OCI-LY3 (cell line): ENCODE results near the gene GPR52.
A peak's percentile ranks its signal among the peaks of the same experiment; 100 is the strongest.

Source experiments
- H2AFZ ChIP-seq: fragments of 200-600, 300-600 bp; shearing (Covaris generic); 2 replicates; pipeline ENCODE4 v1.6.0; 2014; ENCODE audit warnings: antibody characterized with exemption, low read depth, low read length
- H3K27ac ChIP-seq: fragments of 200-600, 300-600 bp; sonication (generic); 2 replicates; pipeline ENCODE4 v1.5.1; 2014; ENCODE audit warnings: mild to moderate bottlenecking, low read length, moderate library complexity, mixed read lengths
- H3K27me3 ChIP-seq: fragments of 200-600, 300-600 bp; sonication (generic); 2 replicates; pipeline ENCODE4 v1.6.1; 2014; ENCODE audit warnings: low read depth, low read length, mixed read lengths
- H3K36me3 ChIP-seq: fragments of 200-600, 300-600 bp; sonication (generic); replicated peaks from 2 replicates; pipeline ENCODE3; 2014; ENCODE audit warnings: low read depth, low read length, mixed read lengths
- H3K4me1 ChIP-seq: fragments of 300-600, 200-600 bp; sonication (generic); 2 replicates; pipeline ENCODE4 v1.6.1; 2014; ENCODE audit warnings: low read length, mixed read lengths
- H3K4me2 ChIP-seq: fragments of 200-600, 300-600 bp; sonication (generic); 2 replicates; pipeline ENCODE4 v1.6.1; 2014; ENCODE audit warnings: low read length, mixed read lengths
- H3K4me3 ChIP-seq: fragments of 300-600, 200-600 bp; sonication (generic); 2 replicates; pipeline ENCODE4 v1.5.1; 2014; ENCODE audit warnings: antibody characterized with exemption, mild to moderate bottlenecking, low read length, moderate library complexity
- H3K79me2 ChIP-seq: fragments of 300-600, 200-600 bp; shearing (Covaris generic); 2 replicates; pipeline ENCODE4 v1.6.1; 2014; ENCODE audit warnings: mild to moderate bottlenecking, low read length, mixed read lengths
- H3K9ac ChIP-seq: fragments of 300-600, 200-600 bp; shearing (Covaris generic); 2 replicates; pipeline ENCODE4 v1.6.0; 2014; ENCODE audit warnings: mild to moderate bottlenecking, low read length, moderate library complexity
- H3K9me3 ChIP-seq: fragments of 200-600, 300-600 bp; shearing (Covaris generic); 2 replicates; pipeline ENCODE4 v1.6.1; 2014; ENCODE audit warnings: low read length, mixed read lengths; ENCODE audit not compliant: insufficient read depth
- H4K20me1 ChIP-seq: fragments of 200-600, 300-600 bp; sonication (generic); 2 replicates; pipeline ENCODE4 v1.6.1; 2016; ENCODE audit warnings: low read length, mixed read lengths; ENCODE audit not compliant: insufficient read depth
- EZH2phosphoT487 ChIP-seq: fragments of 200-600 bp; shearing (Covaris generic); IDR thresholded peaks from 2 replicates; pipeline ENCODE4 v1.6.1; 2018; ENCODE audit warnings: antibody characterized with exemption, mixed run types, low read depth
- TF ChIP-seq, protein P1 (sequence below): fragments of 200-600, 300-600 bp; sonication (generic); IDR thresholded peaks from 2 replicates; pipeline ENCODE4 v1.5.1; 2014; ENCODE audit warnings: antibody characterized with exemption, low read length, low read depth

Gene GPR52

GRCh38 chr1:174447866-174448530, at the start of gene GPR52:
TSS of gene GPR52 (plus strand) at chr1:174447964. CDS start at chr1:174448112, 148 bp downstream.
- Histone ChIP-seq H3K4me3 (no peak within 1 kb of the TSS), H3K27me3 (no peaks in the 10 kb centered on the region), H3K9me3 (no peaks in the 10 kb centered on the region), H3K4me1 (no peaks in the 10 kb centered on the region), H3K36me3 (no peaks in the 10 kb centered on the region), H4K20me1 (no peaks in the 10 kb centered on the region), H2AFZ (no peak within 1 kb of the TSS), H3K79me2 (no peaks in the 10 kb centered on the region), H3K27ac (no peak within 1 kb of the TSS), H3K4me2 (no peak within 1 kb of the TSS), H3K9ac (no peak within 1 kb of the TSS)
- no peak for TF ChIP-seq EZH2phosphoT487
- TF ChIP-seq, protein P1, sequence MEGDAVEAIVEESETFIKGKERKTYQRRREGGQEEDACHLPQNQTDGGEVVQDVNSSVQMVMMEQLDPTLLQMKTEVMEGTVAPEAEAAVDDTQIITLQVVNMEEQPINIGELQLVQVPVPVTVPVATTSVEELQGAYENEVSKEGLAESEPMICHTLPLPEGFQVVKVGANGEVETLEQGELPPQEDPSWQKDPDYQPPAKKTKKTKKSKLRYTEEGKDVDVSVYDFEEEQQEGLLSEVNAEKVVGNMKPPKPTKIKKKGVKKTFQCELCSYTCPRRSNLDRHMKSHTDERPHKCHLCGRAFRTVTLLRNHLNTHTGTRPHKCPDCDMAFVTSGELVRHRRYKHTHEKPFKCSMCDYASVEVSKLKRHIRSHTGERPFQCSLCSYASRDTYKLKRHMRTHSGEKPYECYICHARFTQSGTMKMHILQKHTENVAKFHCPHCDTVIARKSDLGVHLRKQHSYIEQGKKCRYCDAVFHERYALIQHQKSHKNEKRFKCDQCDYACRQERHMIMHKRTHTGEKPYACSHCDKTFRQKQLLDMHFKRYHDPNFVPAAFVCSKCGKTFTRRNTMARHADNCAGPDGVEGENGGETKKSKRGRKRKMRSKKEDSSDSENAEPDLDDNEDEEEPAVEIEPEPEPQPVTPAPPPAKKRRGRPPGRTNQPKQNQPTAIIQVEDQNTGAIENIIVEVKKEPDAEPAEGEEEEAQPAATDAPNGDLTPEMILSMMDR: no peak

- H3K36me3 ChIP-seq: peaks cover 24% of the 10 kb centered on the region
- no peak overlapping the region for H3K4me3 ChIP-seq
- no peak overlapping the region for H2AFZ ChIP-seq
- no peak overlapping the region for H3K27ac ChIP-seq
- TF ChIP-seq EZH2phosphoT487: no peak
- TF ChIP-seq, protein P1: no peak
- peaks cover 20% of the 10 kb centered on the region for H3K4me1 ChIP-seq
- no peak overlapping the region for H3K4me2 ChIP-seq
- H3K27me3 ChIP-seq: no peaks in the 10 kb centered on the region
- no peaks in the 10 kb centered on the region for H3K79me2 ChIP-seq
- H3K9me3 ChIP-seq: no peaks in the 10 kb centered on the region
- 0 out of 2 replicates have a peak, but pooled peaks cover 6% of the 10 kb centered on the region for H4K20me1 ChIP-seq
- no peak overlapping the region for H3K9ac ChIP-seq
Observed at GRCh38 chr1:174398246-174398645, 49.5 kb upstream of the GPR52 start.

- Histone ChIP-seq H3K9ac (no peak overlapping the region), H3K27me3 (no peaks in the 10 kb centered on the region), H2AFZ (no peak overlapping the region), H3K4me2 (no peak overlapping the region), H3K4me3 (no peak overlapping the region), H3K27ac (no peak overlapping the region), H4K20me1 (0 out of 2 replicates have a peak, but pooled peaks cover 6% of the 10 kb centered on the region), H3K36me3 (peaks cover 20% of the 10 kb centered on the region), H3K4me1 (peaks cover 20% of the 10 kb centered on the region), H3K79me2 (no peaks in the 10 kb centered on the region), H3K9me3 (no peaks in the 10 kb centered on the region)
- TF ChIP-seq, protein P1: no peak
- no peak for TF ChIP-seq EZH2phosphoT487
Observed at GRCh38 chr1:174399211-174399610, 48.6 kb upstream of the GPR52 start.

DNA sequence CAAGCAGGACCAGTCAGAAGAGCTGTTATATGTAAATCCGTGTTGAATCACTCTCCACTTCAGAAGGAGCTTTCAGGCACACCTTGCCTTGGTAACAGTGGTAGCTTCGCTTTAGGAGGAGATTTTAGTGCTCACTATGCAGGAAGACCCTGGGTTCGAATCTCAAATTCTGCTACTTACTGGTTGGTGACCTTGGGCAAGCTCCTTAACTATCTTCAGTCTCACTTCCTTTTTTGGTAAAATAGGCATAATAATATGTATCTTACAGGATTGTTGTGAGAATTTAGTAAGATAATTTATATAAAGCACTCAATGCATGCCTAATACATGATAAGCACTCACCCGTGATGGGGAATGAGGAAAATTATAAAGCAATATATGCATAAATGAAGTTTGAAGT, 46.7 kb upstream of the GPR52 start:
- Histone ChIP-seq H3K27ac (no peak overlapping the region), H3K36me3 (peaks cover 16% of the 10 kb centered on the region), H3K9ac (no peak overlapping the region), H3K4me2 (peak overlapping the region; percentile 12), H4K20me1 (0 out of 2 replicates have a peak, but pooled peaks cover 6% of the 10 kb centered on the region), H2AFZ (no peak overlapping the region), H3K9me3 (no peaks in the 10 kb centered on the region), H3K27me3 (no peaks in the 10 kb centered on the region), H3K4me3 (no peak overlapping the region), H3K4me1 (peaks cover 20% of the 10 kb centered on the region), H3K79me2 (no peaks in the 10 kb centered on the region)
- no peak for TF ChIP-seq EZH2phosphoT487
- TF ChIP-seq, protein P1: no peak
